HL-60 (cell line): ENCODE data around the gene UFD1.

ENCODE experiments used
- DNase-seq, 2 experiments: peaks; one replicate each; pipeline ENCODE4 v3.0.0-alpha.2; 2010 to 2020; ENCODE audit warnings: low read depth in 1 of 2, low spot score in 1 of 2
- H3K27ac ChIP-seq: fragments of 250-450 bp; sonication (Bioruptor Pico); replicated peaks from 2 replicates; pipeline ENCODE4 v1.5.1; 2020; ENCODE audit warnings: mild to moderate bottlenecking, moderate library complexity
- H3K27me3 ChIP-seq: fragments of 250-450 bp; sonication (Bioruptor Pico); 2 replicates; pipeline ENCODE4 v1.5.1; 2021; ENCODE audit warnings: mild to moderate bottlenecking, moderate library complexity; ENCODE audit not compliant: insufficient read depth, poor library complexity, severe bottlenecking
- H3K4me3 ChIP-seq: replicated peaks from 2 replicates; pipeline ENCODE4 v1.5.1; 2011; ENCODE audit warnings: mild to moderate bottlenecking, control low read depth, low read length; ENCODE audit not compliant: insufficient read depth
- GABPA ChIP-seq: IDR thresholded peaks from 2 replicates; pipeline ENCODE4 v1.6.1; 2012; ENCODE audit warnings: low read depth
- POLR2AphosphoS5 ChIP-seq: IDR thresholded peaks from 2 replicates; pipeline ENCODE4 v1.6.1; 2012; ENCODE audit warnings: low read depth
- SPI1 ChIP-seq: IDR thresholded peaks from 2 replicates; pipeline ENCODE4 v1.6.1; 2012; ENCODE audit warnings: low read depth, mild to moderate bottlenecking, borderline replicate concordance
- TF ChIP-seq, protein P1 (sequence below): IDR thresholded peaks from one replicate; pipeline ENCODE4 v1.5.1; 2011; ENCODE audit warnings: low read length, control low read depth, inconsistent platforms; ENCODE audit not compliant: insufficient read depth
- TF ChIP-seq, protein P2 (sequence below): IDR thresholded peaks from 2 replicates; pipeline ENCODE4 v1.6.1; 2012; ENCODE audit warnings: low read depth; ENCODE audit not compliant: insufficient replicate concordance

Gene UFD1

DNA sequence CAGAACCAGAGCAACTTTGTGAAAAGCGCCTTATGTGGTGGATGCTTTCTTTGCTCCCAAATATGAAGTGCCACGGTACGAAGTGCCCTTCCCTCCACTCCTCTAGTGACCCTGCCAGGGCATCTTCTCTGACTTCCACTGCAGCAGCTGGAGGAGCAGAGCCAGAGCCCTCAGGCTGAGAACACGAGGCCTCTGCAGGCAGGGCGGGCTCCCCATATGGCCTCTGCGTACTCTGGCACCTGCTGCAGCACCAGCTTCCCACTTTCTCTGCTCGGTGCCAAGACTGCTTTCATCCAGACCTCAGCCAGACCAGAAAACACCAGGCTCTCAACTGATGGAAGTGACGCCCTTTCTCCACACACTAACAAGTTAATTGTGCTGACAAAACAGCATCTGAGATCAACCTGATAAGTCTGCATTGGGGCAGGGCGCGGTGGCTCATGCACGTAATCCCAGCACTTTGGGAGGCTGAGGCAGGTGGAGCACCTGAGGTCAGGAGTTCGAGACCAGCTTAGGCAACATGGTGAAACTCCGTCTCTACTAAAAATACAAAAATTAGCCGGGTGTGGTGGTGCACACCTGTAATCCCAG lies 12.8 kb downstream of the UFD1 start:
- no peak overlapping the region for H3K27ac ChIP-seq
- no peaks in the 10 kb centered on the region for H3K27me3 ChIP-seq
- TF ChIP-seq, protein P1, sequence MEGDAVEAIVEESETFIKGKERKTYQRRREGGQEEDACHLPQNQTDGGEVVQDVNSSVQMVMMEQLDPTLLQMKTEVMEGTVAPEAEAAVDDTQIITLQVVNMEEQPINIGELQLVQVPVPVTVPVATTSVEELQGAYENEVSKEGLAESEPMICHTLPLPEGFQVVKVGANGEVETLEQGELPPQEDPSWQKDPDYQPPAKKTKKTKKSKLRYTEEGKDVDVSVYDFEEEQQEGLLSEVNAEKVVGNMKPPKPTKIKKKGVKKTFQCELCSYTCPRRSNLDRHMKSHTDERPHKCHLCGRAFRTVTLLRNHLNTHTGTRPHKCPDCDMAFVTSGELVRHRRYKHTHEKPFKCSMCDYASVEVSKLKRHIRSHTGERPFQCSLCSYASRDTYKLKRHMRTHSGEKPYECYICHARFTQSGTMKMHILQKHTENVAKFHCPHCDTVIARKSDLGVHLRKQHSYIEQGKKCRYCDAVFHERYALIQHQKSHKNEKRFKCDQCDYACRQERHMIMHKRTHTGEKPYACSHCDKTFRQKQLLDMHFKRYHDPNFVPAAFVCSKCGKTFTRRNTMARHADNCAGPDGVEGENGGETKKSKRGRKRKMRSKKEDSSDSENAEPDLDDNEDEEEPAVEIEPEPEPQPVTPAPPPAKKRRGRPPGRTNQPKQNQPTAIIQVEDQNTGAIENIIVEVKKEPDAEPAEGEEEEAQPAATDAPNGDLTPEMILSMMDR = no peak
- TF ChIP-seq, protein P2, sequence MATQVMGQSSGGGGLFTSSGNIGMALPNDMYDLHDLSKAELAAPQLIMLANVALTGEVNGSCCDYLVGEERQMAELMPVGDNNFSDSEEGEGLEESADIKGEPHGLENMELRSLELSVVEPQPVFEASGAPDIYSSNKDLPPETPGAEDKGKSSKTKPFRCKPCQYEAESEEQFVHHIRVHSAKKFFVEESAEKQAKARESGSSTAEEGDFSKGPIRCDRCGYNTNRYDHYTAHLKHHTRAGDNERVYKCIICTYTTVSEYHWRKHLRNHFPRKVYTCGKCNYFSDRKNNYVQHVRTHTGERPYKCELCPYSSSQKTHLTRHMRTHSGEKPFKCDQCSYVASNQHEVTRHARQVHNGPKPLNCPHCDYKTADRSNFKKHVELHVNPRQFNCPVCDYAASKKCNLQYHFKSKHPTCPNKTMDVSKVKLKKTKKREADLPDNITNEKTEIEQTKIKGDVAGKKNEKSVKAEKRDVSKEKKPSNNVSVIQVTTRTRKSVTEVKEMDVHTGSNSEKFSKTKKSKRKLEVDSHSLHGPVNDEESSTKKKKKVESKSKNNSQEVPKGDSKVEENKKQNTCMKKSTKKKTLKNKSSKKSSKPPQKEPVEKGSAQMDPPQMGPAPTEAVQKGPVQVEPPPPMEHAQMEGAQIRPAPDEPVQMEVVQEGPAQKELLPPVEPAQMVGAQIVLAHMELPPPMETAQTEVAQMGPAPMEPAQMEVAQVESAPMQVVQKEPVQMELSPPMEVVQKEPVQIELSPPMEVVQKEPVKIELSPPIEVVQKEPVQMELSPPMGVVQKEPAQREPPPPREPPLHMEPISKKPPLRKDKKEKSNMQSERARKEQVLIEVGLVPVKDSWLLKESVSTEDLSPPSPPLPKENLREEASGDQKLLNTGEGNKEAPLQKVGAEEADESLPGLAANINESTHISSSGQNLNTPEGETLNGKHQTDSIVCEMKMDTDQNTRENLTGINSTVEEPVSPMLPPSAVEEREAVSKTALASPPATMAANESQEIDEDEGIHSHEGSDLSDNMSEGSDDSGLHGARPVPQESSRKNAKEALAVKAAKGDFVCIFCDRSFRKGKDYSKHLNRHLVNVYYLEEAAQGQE = no peak
- no peak for TF ChIP-seq GABPA
- no peak overlapping the region for H3K4me3 ChIP-seq
- no peak for DNase-seq

- DNase-seq = no peak
- no peaks in the 10 kb centered on the region for H3K27me3 ChIP-seq
- H3K27ac ChIP-seq = no peak overlapping the region
- TF ChIP-seq POLR2AphosphoS5 = no peak
- no peak for TF ChIP-seq SPI1
- TF ChIP-seq GABPA = no peak
- TF ChIP-seq, protein P1 = no peak
- TF ChIP-seq, protein P2 = no peak
- H3K4me3 ChIP-seq = no peak overlapping the region
Observed at GRCh38 chr22:19464975-19465374, 14.0 kb downstream of the UFD1 start.

GRCh38 chr22:19464546-19464945 lies 14.4 kb downstream of the UFD1 start:
- H3K4me3 ChIP-seq = no peak overlapping the region
- no peak overlapping the region for H3K27ac ChIP-seq
- TF ChIP-seq, protein P1 = no peak
- TF ChIP-seq GABPA = no peak
- TF ChIP-seq, protein P2 = no peak
- no peak for TF ChIP-seq SPI1
- no peak for TF ChIP-seq POLR2AphosphoS5
- no peak for DNase-seq
- H3K27me3 ChIP-seq = no peaks in the 10 kb centered on the region
